HEK293 (cell line): Measurements from ENCODE around the gene CCNK.
A peak's percentile ranks its signal among the peaks of the same experiment; 100 is the strongest.

Source experiments
- EGR2 ChIP-seq: fragments of 450-650 bp; formaldehyde crosslinking; IDR thresholded peaks from 2 replicates; pipeline ENCODE4 v1.5.1; 2016; ENCODE audit warnings: low read depth, missing biosample characterization, missing genetic modification characterization
- ZNF248 ChIP-seq: fragments of 450-650 bp; formaldehyde crosslinking; IDR thresholded peaks from 2 replicates; pipeline ENCODE4 v1.5.1; 2017; ENCODE audit warnings: missing biosample characterization, missing genetic modification characterization
- ZNF335 ChIP-seq: fragments of 450-650 bp; formaldehyde crosslinking; conservative IDR thresholded peaks from 2 replicates; pipeline ENCODE4 v1.5.1; 2016; ENCODE audit warnings: missing biosample characterization, missing genetic modification characterization
- ZNF747 ChIP-seq: fragments of 450-650 bp; formaldehyde crosslinking; IDR thresholded peaks from 2 replicates; pipeline ENCODE4 v1.5.1; 2016; ENCODE audit warnings: missing biosample characterization, missing genetic modification characterization
- TF ChIP-seq, protein P1 (sequence below): fragments of 450-650 bp; formaldehyde crosslinking; IDR thresholded peaks from 2 replicates; pipeline ENCODE4 v1.5.1; 2017; ENCODE audit warnings: missing biosample characterization, missing genetic modification characterization
- TF ChIP-seq, protein P2 (sequence below): fragments of 450-650 bp; formaldehyde crosslinking; IDR thresholded peaks from 2 replicates; pipeline ENCODE4 v1.5.1; 2016; ENCODE audit warnings: missing biosample characterization, missing genetic modification characterization
- TF ChIP-seq, protein P3 (sequence below): fragments of 450-650 bp; formaldehyde crosslinking; IDR thresholded peaks from 2 replicates; pipeline ENCODE4 v1.5.1; 2016; ENCODE audit warnings: missing biosample characterization, missing genetic modification characterization

DNA sequence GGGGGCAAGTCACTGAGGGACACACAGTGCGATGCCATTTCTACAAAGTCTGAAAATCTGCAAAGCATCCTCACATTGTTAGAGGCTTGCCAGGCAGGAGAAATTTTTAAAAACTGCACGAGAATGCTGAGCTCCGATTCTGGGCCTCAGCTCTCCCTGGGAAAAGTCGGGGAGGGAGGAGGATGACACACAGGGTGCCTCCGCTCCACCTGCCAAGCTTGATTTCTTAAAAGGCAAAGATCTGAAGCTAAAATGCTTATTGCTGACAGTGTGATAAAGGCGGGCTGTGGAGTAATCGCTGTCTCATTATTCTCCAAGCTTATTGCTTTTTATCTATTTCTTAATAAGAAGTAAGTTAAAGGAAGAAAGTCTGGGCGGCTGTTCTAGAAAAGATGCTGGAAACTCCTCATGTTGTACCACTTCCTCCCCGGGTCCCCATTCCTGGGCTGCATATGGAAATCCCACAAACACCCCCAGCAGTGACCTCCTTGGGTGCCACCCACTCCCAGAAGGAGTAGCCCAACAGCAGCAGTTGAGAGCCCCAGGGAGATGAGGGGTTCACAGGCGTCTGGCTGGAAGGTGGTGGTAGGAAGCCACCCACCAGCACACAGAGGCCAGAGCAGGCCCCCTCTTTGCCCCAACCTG is 67.8 kb downstream of the CCNK start:
- TF ChIP-seq, protein P1, sequence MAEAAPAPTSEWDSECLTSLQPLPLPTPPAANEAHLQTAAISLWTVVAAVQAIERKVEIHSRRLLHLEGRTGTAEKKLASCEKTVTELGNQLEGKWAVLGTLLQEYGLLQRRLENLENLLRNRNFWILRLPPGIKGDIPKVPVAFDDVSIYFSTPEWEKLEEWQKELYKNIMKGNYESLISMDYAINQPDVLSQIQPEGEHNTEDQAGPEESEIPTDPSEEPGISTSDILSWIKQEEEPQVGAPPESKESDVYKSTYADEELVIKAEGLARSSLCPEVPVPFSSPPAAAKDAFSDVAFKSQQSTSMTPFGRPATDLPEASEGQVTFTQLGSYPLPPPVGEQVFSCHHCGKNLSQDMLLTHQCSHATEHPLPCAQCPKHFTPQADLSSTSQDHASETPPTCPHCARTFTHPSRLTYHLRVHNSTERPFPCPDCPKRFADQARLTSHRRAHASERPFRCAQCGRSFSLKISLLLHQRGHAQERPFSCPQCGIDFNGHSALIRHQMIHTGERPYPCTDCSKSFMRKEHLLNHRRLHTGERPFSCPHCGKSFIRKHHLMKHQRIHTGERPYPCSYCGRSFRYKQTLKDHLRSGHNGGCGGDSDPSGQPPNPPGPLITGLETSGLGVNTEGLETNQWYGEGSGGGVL (tag by site-specific recombination) = no peak
- TF ChIP-seq EGR2 (tag by site-specific recombination) (peak; percentile 35; the same call in 1 of the 2 replicates), ZNF747 (no peak), ZNF335 (tag by site-specific recombination) (no peak), ZNF248 (tag by site-specific recombination) (no peak)
- TF ChIP-seq, protein P2, sequence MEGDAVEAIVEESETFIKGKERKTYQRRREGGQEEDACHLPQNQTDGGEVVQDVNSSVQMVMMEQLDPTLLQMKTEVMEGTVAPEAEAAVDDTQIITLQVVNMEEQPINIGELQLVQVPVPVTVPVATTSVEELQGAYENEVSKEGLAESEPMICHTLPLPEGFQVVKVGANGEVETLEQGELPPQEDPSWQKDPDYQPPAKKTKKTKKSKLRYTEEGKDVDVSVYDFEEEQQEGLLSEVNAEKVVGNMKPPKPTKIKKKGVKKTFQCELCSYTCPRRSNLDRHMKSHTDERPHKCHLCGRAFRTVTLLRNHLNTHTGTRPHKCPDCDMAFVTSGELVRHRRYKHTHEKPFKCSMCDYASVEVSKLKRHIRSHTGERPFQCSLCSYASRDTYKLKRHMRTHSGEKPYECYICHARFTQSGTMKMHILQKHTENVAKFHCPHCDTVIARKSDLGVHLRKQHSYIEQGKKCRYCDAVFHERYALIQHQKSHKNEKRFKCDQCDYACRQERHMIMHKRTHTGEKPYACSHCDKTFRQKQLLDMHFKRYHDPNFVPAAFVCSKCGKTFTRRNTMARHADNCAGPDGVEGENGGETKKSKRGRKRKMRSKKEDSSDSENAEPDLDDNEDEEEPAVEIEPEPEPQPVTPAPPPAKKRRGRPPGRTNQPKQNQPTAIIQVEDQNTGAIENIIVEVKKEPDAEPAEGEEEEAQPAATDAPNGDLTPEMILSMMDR (tag by site-specific recombination) = no peak
- TF ChIP-seq, protein P3, sequence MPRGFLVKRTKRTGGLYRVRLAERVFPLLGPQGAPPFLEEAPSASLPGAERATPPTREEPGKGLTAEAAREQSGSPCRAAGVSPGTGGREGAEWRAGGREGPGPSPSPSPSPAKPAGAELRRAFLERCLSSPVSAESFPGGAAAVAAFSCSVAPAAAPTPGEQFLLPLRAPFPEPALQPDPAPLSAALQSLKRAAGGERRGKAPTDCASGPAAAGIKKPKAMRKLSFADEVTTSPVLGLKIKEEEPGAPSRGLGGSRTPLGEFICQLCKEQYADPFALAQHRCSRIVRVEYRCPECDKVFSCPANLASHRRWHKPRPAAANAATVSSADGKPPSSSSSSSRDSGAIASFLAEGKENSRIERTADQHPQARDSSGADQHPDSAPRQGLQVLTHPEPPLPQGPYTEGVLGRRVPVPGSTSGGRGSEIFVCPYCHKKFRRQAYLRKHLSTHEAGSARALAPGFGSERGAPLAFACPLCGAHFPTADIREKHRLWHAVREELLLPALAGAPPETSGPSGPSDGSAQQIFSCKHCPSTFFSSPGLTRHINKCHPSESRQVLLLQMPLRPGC (tag by site-specific recombination) = no peak
